Measurements from ENCODE around the gene PRKCH.

PRKCH gene

DNA sequence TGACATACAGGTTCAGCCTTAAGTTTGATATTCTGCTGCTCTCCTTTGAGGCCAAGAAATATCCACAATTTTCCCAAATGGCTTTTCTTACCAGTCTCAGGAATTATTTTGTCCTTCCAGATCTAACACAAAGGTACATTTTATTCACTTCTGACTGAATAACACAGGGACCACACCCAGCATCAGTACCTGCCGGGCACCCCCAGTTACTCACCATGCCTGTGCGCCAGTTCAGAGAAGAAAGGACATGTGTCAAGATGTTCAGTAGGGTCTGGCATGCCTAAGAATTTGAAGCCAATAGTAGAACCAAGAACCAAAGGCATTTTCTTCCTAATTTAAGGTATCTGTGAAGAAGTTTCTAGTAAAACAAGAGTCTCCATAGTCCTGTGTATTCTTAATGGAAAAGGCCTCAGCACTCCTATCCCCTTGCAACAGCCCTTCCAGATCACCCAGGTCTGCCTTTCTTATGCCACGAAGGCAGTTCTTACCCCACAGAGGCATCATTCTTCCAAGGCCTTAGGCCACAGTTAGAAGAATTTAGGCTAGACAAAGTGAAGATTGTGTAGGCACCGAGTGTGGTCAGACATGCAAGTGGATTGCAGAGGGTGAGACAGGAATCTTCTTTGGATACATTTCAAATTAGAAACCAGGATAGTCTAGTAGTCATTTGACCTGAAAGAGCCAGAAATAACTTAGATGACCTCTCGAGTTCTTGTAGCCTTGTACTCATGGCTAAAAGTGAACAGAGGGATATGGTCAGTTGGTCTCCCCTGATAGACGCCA lies 233.9 kb downstream of the PRKCH start:
- TF ChIP-seq SIN3A (IDR thresholded peaks at IDR 0.05; ENCODE audit: borderline replicate concordance, insufficient read depth, low read length): no peak
- TF ChIP-seq TAF1 (IDR thresholded peaks at IDR 0.05; ENCODE audit: borderline replicate concordance, insufficient read depth, low read length): no peak
- TF ChIP-seq, protein P1, sequence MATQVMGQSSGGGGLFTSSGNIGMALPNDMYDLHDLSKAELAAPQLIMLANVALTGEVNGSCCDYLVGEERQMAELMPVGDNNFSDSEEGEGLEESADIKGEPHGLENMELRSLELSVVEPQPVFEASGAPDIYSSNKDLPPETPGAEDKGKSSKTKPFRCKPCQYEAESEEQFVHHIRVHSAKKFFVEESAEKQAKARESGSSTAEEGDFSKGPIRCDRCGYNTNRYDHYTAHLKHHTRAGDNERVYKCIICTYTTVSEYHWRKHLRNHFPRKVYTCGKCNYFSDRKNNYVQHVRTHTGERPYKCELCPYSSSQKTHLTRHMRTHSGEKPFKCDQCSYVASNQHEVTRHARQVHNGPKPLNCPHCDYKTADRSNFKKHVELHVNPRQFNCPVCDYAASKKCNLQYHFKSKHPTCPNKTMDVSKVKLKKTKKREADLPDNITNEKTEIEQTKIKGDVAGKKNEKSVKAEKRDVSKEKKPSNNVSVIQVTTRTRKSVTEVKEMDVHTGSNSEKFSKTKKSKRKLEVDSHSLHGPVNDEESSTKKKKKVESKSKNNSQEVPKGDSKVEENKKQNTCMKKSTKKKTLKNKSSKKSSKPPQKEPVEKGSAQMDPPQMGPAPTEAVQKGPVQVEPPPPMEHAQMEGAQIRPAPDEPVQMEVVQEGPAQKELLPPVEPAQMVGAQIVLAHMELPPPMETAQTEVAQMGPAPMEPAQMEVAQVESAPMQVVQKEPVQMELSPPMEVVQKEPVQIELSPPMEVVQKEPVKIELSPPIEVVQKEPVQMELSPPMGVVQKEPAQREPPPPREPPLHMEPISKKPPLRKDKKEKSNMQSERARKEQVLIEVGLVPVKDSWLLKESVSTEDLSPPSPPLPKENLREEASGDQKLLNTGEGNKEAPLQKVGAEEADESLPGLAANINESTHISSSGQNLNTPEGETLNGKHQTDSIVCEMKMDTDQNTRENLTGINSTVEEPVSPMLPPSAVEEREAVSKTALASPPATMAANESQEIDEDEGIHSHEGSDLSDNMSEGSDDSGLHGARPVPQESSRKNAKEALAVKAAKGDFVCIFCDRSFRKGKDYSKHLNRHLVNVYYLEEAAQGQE (IDR thresholded peaks at IDR 0.05; ENCODE audit: insufficient read depth in 1 of 2, low read depth in 2 of 2, low read length in 2 of 2): no peak
- no peak for TF ChIP-seq POLR2AphosphoS5 (IDR thresholded peaks at IDR 0.05; ENCODE audit: low read depth, low read length)
- no peak for TF ChIP-seq FOXP2 (optimal IDR thresholded peaks at IDR 0.05; ENCODE audit: borderline replicate concordance, extremely low read depth, extremely low read length, insufficient read depth)

DNA sequence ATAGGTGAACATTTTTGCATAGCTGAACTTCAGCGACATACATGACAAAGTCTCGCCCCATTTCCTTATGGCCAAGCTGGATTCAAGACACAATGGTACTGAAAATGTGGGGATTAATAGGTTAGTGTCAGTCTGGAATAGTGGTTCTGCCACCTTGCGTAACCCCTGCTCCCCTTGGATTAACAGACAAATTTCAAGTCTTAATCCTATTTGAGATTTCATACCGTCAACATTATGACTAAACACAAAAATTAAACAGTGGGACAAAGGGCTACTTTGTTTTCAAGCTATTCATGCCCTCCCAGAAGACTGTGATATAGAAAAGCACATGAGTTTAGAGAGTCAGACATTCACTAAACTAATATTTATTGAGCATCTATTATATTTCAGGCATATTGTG lies 235.1 kb downstream of the PRKCH start:
- TF ChIP-seq FOXP2 (optimal IDR thresholded peaks at IDR 0.05; ENCODE audit: borderline replicate concordance, extremely low read depth, extremely low read length, insufficient read depth) (no peak), POLR2AphosphoS5 (IDR thresholded peaks at IDR 0.05; ENCODE audit: low read depth, low read length) (no peak), SIN3A (IDR thresholded peaks at IDR 0.05; ENCODE audit: borderline replicate concordance, insufficient read depth, low read length) (no peak), TAF1 (IDR thresholded peaks at IDR 0.05; ENCODE audit: borderline replicate concordance, insufficient read depth, low read length) (no peak)
- TF ChIP-seq, protein P1 (IDR thresholded peaks at IDR 0.05; ENCODE audit: insufficient read depth in 1 of 2, low read depth in 2 of 2, low read length in 2 of 2): no peak

DNA sequence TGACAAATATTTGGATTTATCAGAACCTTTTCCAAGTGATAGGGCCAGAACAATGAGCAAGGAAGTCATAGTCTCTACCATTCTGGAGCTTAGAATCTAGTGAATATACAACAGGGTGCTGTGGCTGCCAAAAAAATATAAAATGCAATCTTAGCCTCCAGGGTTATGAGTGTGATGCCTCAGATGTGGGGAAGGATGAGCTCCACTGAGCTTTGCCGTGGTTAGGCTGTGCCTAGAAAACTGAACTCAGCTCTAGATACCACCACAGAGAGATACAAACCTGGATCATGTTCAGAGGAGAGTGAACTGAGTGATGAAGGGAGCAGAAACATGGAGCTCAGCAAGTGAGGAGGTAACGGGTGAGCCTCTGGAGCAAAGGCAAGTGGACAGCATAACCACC lies 235.9 kb downstream of the PRKCH start:
- no peak for TF ChIP-seq POLR2AphosphoS5 (IDR thresholded peaks at IDR 0.05; ENCODE audit: low read depth, low read length)
- no peak for TF ChIP-seq SIN3A (IDR thresholded peaks at IDR 0.05; ENCODE audit: borderline replicate concordance, insufficient read depth, low read length)
- TF ChIP-seq TAF1 (IDR thresholded peaks at IDR 0.05; ENCODE audit: borderline replicate concordance, insufficient read depth, low read length): no peak
- TF ChIP-seq, protein P1 (IDR thresholded peaks at IDR 0.05; ENCODE audit: insufficient read depth in 1 of 2, low read depth in 2 of 2, low read length in 2 of 2): no peak

DNA sequence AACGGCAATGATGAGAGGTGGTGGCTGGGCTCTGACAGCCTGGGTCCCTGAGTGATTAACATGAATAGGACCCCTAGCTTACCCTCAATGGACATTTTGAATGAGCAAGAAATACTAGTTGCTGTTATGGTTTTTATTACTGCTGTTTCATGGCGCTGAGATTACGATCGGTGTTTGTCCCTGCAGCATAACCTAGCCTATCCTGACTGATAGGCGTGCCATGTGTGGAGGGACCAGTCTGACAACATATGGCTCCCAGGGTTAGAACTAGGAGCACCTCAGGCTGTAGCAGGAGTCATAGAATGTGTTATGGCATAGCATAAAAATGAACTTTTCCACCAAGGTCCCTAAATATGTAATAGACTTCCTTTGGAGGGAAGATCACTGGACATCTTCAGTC lies 236.5 kb downstream of the PRKCH start:
- TF ChIP-seq SIN3A (IDR thresholded peaks at IDR 0.05; ENCODE audit: borderline replicate concordance, insufficient read depth, low read length) (no peak), TAF1 (IDR thresholded peaks at IDR 0.05; ENCODE audit: borderline replicate concordance, insufficient read depth, low read length) (no peak), FOXP2 (optimal IDR thresholded peaks at IDR 0.05; ENCODE audit: borderline replicate concordance, extremely low read depth, extremely low read length, insufficient read depth) (no peak)

DNA sequence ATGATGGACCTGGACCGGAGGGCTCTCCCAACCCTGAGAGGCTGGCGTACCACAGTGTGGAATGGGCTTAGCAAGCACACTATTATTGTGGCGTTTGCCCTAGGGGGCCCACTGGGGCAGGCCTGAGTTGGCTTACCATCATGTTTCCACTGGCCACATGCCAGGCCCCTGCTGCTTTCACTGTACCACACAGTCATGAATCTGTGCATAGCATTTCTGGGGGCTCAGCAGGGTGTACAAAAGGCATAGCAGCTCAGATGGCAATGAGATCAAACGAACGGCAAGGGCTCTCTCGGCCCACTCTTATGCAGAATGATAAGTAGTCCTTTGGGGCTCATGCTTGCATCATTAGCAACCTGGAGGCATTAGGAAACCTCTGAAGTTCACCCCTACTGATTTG lies 236.9 kb downstream of the PRKCH start:
- no peak for TF ChIP-seq SIN3A (IDR thresholded peaks at IDR 0.05; ENCODE audit: borderline replicate concordance, insufficient read depth, low read length)
- no peak for TF ChIP-seq POLR2AphosphoS5 (IDR thresholded peaks at IDR 0.05; ENCODE audit: low read depth, low read length)

DNA sequence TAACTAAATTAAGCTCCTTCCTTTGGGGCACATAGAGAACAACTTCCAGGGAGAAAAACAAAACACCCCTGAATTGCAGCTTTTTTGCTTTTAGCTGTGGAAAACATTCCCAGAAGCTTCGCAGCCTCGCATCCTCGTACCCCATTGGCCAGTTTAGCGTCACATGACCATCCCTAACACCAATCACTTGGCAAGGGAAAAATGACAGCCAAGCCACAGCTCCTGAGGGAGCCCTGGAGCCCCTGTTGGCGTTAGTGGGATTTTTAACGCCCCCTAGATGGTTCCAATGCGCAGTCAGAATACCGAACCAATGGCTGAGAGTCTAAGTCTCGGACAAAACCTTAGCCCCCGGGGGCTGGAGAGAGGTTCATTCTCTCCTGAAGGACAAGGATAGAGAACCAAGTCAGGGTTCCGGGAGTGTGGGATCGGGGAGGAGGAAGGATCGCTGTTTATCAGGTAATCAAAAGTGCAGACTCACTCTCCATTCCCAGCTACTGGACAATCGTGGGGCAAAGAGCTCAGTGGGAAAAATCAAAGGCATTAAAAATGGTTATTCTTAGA lies 238.3 kb downstream of the PRKCH start:
- TF ChIP-seq, protein P1 (IDR thresholded peaks at IDR 0.05; ENCODE audit: insufficient read depth in 1 of 2, low read depth in 2 of 2, low read length in 2 of 2): no peak
- TF ChIP-seq POLR2AphosphoS5 (IDR thresholded peaks at IDR 0.05; ENCODE audit: low read depth, low read length) (no peak), FOXP2 (optimal IDR thresholded peaks at IDR 0.05; ENCODE audit: borderline replicate concordance, extremely low read depth, extremely low read length, insufficient read depth) (no peak), TAF1 (IDR thresholded peaks at IDR 0.05; ENCODE audit: borderline replicate concordance, insufficient read depth, low read length) (no peak), SIN3A (IDR thresholded peaks at IDR 0.05; ENCODE audit: borderline replicate concordance, insufficient read depth, low read length) (no peak)
